ENCODE measurements around the gene HDAC4. TPM values are rescaled to one million over a fixed set of nuclear protein-coding genes. Genes with fewer than 3 reads are reported as not detected.

The HDAC4 gene
- total and polyA plus RNA-seq, 2 experiments from 2014 or later = 9.3 to 10.8 TPM

- Histone ChIP-seq H3K27me3 (no peaks in the 10 kb centered on the region), H2AFZ (no peak overlapping the region), H3K36me3 (replicated peaks; ENCODE audit: insufficient read depth, low read depth) (no peaks in the 10 kb centered on the region), H3K4me2 (no peak overlapping the region), H3K27ac (no peak overlapping the region), H3K9me3 (ENCODE audit: low read depth) (peaks cover 6% of the 10 kb centered on the region), H4K20me1 (ENCODE audit: insufficient read depth, poor library complexity, severe bottlenecking) (no peaks in the 10 kb centered on the region), H3K4me3 (no peak overlapping the region), H3K9me2 (replicated peaks; ENCODE audit: insufficient read depth) (no peaks in the 10 kb centered on the region), H3K4me1 (ENCODE audit: insufficient read depth) (peaks cover 9% of the 10 kb centered on the region), H3K79me2 (peaks cover 60% of the 10 kb centered on the region)
- TF ChIP-seq CTCF (IDR thresholded peaks at IDR 0.05; ENCODE audit: poor library complexity) = no peak
- no peak for TF ChIP-seq EZH2phosphoT487 (IDR thresholded peaks at IDR 0.05; ENCODE audit: low read depth, severe bottlenecking, unreplicated experiment)
- TF ChIP-seq EZH2 (IDR thresholded peaks at IDR 0.05; ENCODE audit: borderline replicate concordance) = no peak
- no peak for DNase-seq (ENCODE audit: low spot score)
- WGBS (ENCODE audit: low lambda C conversion rate, missing lambda C conversion rate) = 95% methylated on average over 7 of the region's 7 CpGs
Measured at GRCh38 chr2:239354132-239354790, 46.6 kb downstream of the HDAC4 start.

- no peaks in the 10 kb centered on the region for H4K20me1 ChIP-seq (ENCODE audit: insufficient read depth, poor library complexity, severe bottlenecking)
- H3K79me2 ChIP-seq = peaks cover 61% of the 10 kb centered on the region
- H3K4me3 ChIP-seq = no peak overlapping the region
- peaks cover 14% of the 10 kb centered on the region for H3K4me1 ChIP-seq (ENCODE audit: insufficient read depth)
- no peaks in the 10 kb centered on the region for H3K36me3 ChIP-seq (replicated peaks; ENCODE audit: insufficient read depth, low read depth)
- no peak for DNase-seq (ENCODE audit: low spot score)
- no peaks in the 10 kb centered on the region for H3K27me3 ChIP-seq
- peaks cover 6% of the 10 kb centered on the region for H3K9me3 ChIP-seq (ENCODE audit: low read depth)
- no peak overlapping the region for H3K4me2 ChIP-seq
- no peaks in the 10 kb centered on the region for H3K9me2 ChIP-seq (replicated peaks; ENCODE audit: insufficient read depth)
- no peak overlapping the region for H3K27ac ChIP-seq
- TF ChIP-seq EZH2phosphoT487 (IDR thresholded peaks at IDR 0.05; ENCODE audit: low read depth, severe bottlenecking, unreplicated experiment) (no peak), CTCF (IDR thresholded peaks at IDR 0.05; ENCODE audit: poor library complexity) (no peak), EZH2 (IDR thresholded peaks at IDR 0.05; ENCODE audit: borderline replicate concordance) (no peak)
- no peak overlapping the region for H2AFZ ChIP-seq
- 97% methylated on average over 5 of the region's 5 CpGs for WGBS (ENCODE audit: low lambda C conversion rate, missing lambda C conversion rate)
Measured at GRCh38 chr2:239353692-239354091, 47.1 kb downstream of the HDAC4 start.

- Histone ChIP-seq H3K9me3 (ENCODE audit: low read depth) (peaks cover 6% of the 10 kb centered on the region), H3K4me1 (ENCODE audit: insufficient read depth) (peaks cover 19% of the 10 kb centered on the region), H2AFZ (no peak overlapping the region), H3K4me3 (no peak overlapping the region), H3K27me3 (no peaks in the 10 kb centered on the region), H3K27ac (no peak overlapping the region), H3K79me2 (peaks cover 60% of the 10 kb centered on the region), H3K36me3 (replicated peaks; ENCODE audit: insufficient read depth, low read depth) (no peaks in the 10 kb centered on the region), H3K9me2 (replicated peaks; ENCODE audit: insufficient read depth) (no peaks in the 10 kb centered on the region), H3K4me2 (no peak overlapping the region), H4K20me1 (ENCODE audit: insufficient read depth, poor library complexity, severe bottlenecking) (no peaks in the 10 kb centered on the region)
- no peak for TF ChIP-seq EZH2 (IDR thresholded peaks at IDR 0.05; ENCODE audit: borderline replicate concordance)
- no peak for TF ChIP-seq EZH2phosphoT487 (IDR thresholded peaks at IDR 0.05; ENCODE audit: low read depth, severe bottlenecking, unreplicated experiment)
- no peak for TF ChIP-seq CTCF (IDR thresholded peaks at IDR 0.05; ENCODE audit: poor library complexity)
- no peak for DNase-seq (ENCODE audit: low spot score)
- 89% methylated on average over 14 of the region's 14 CpGs for WGBS (ENCODE audit: low lambda C conversion rate, missing lambda C conversion rate)
Measured at GRCh38 chr2:239351687-239352086, 49.1 kb downstream of the HDAC4 start.
